Adipose tissue (tissue), 3 donors: ENCODE data around the gene PDZRN4. TPM values are rescaled to one million over a fixed set of nuclear protein-coding genes. Genes with fewer than 3 reads are reported as not detected.

ENCODE experiments used
- H3K27ac ChIP-seq: one replicate; pipeline ENCODE4 v1.5.1; 2013; ENCODE audit warnings: low read depth, low read length
- WGBS, 3 donors: extraction: QIAGEN DNeasy Blood & Tissue Kit; methylation state at CpG; one replicate each; pipeline ENCODE4 v1.1.7; 2013; 5-methylcytosine and 5-hydroxymethylcytosine counted together
- polyA plus RNA-seq, 3 donors: library from polyadenylated mRNA; stranded (reverse); fragments of 200-250 nt; gene quantifications; one replicate each; pipeline ENCODE4 v1.2.3, GENCODE V29; 2013
- donor health status: healthy with polysubstance abuse.
- donor health status: Bipolar disorder and iron deficiency.
- donor health status: healthy.

Gene PDZRN4
- polyA plus RNA-seq, 3 donors, result 0.03 to 1.2 (median 0.42) TPM

DNA sequence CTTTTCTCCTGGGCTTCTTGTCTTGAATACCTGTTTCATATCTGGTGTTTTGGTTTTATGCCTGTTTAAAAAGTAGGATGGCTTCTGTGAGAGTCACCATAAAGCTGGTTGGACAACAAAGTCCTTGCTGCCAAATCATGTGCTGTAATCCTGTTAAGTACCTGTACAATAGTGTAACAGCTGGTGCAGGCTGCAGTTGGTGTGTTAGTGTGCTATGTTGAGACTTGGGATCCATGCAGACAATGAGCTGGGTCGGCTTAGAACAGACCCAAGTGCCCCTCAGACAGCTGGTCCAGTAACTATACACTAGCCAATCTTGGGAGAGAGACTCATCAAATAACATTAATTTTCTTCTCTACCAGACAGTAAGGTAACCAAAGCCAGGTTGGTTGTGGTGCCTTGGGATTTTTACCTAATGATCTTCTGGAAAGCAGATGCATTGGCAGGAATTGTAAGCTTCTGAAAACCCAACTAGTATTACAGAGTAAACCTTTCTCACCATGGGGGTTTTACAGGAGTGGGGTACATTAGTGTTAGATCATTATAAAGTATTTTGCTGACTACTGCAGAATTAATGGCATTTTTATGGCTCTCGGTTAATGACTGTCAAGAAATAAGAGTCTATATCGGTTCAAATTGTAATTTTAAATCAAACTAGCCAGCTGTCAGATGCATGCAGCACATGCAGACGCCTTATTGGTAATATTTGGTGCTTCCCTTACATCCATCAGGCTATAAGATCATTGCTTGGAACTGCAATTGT lies 231.2 kb downstream of the PDZRN4 start:
- WGBS, 3 donors, result 65 to 90% (median 88%) methylated on average over 4 of the region's 4 CpGs
- H3K27ac ChIP-seq, result no peak overlapping the region

DNA sequence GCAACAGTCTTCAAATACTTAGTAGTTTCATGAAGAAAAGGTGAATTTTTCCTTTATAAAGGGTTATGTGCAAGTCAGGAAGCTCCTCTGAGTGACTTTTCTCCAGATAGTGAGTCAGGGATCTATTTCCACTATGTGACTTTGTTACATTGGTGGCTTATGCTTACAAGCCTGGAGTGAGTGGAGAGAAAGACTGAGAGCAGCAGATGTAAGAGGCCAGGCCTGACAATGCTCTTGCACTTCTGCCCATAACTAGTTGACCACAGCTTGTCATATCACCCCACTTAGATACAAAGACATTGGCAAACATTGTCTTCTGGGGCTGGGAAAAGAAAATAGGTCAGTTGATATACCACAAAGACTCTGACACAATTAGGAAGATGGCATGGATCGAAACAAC lies 236.5 kb downstream of the PDZRN4 start:
- 89 to 93% (median 90%) methylated on average over 1 of the region's 1 CpG for WGBS, 3 donors
- no peak overlapping the region for H3K27ac ChIP-seq

DNA sequence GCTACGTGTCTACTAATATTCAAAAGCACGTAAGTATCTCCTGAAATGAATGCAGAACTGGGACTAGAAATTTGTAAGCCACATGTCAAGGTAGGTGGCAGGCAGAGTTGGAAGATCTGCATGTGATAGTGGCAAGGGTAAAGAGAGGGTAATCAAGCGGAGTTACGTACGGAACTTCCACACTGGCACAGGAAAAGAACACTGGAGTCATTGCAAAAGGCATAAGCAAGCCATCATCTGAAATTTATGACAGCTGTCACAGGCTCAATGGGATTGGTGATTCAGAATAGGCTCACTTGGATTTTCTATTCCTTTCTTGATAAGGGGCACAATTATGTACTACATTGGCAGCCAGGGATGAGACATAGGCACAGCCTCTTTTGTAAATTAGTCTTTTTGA lies 245.3 kb downstream of the PDZRN4 start:
- 83 to 96% (median 93%) methylated on average over 5 of the region's 5 CpGs for WGBS, 3 donors
- H3K27ac ChIP-seq, result no peak overlapping the region

DNA sequence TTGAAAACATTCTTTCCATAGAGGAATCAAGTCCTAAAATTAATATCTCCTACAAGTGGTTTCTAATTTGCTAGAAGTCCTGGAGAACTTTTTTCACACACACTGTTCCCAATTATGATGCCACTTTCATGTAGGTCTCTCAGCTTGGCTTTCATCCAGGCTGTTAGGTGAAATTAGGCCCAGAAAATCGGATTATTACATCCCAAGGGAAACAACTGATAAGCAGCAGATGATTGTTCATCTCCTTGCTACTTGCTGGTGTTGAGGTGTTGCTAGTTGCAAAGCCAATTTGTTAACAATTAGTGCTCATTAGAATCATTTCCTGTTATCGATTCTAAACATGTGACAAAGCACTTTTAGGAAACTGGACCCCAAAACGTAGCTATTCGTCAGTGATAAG lies 248.0 kb downstream of the PDZRN4 start:
- 45 to 62% (median 60%) methylated on average over 4 of the region's 4 CpGs for WGBS, 3 donors
- H3K27ac ChIP-seq, result no peak overlapping the region

DNA sequence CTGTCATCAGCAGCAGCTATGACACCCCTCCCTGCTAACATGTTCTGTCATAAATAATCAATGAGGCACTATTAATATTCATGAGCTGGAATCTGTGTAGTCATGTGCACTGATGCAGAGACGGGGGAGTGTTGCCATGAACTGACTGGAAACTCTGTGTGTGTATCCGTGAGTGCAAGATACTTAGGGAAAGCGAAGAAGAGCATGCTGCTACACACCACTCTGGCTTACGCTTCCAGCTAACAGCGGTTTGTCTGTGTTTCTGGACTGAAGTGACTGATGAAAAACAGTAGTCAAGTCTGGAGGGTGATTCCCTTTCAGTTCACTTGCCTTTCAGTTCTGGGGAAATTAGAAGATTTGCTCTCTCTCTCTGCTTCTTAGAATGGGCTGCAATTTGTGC lies 249.4 kb downstream of the PDZRN4 start:
- WGBS, 3 donors, result 68 to 75% (median 69%) methylated on average over 5 of the region's 5 CpGs
- H3K27ac ChIP-seq, result no peak overlapping the region

DNA sequence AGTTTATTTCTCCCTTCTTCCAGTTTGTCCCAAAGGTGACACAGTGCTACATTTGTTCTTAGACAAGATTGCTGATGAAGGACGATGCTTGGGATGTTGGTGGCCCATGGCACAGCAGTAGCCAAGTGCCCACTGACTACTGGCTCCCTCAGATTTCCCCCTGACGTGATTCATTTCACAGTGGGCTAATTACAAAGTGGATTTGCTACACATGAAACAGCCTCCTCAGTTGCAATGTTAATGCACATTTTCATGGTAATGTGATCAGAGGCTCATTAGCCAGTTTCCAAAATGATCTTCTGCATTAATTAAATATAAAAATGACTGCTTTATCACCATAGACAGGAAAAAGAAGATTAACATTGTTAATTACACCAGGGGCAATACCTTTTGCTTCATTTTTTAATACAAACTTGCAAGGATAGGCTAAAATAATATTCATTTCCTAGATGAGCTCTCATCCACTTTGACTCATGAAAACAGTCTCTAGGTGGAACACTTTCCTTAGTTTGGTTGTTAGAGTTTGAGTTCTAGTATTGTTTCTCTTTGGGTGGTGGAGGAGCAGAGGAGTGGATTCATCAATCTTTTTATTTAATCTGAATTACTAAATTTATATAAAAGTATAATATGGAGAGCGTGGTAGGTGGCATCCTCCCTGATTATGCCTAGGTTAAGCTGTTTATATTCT lies 250.9 kb downstream of the PDZRN4 start:
- no peak overlapping the region for H3K27ac ChIP-seq
- whole genome bisulfite sequencing, 3 donors, result 63 to 87% (median 79%) methylated on average over 3 of the region's 3 CpGs

DNA sequence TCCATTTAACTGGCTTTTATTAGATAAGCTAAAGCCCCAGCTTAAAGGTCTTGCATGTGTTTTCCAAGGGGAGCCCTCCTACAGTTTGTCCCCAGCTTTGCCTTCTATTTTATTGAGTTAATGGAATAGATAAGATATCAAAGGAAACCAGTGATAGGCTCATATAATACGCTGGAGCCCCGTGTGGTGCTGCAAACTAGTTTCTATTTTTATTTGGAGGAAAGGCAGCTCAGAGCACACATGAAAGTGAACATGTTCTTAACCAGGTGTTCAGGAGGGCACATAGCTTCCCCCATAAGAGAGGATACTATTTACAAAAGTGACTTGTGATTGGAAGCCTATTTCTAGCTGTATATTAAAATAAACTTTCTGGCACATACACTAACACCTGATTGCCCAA lies 251.7 kb downstream of the PDZRN4 start:
- WGBS, 3 donors, result 16 to 41% (median 29%) methylated on average over 2 of the region's 2 CpGs
- no peak overlapping the region for H3K27ac ChIP-seq

DNA sequence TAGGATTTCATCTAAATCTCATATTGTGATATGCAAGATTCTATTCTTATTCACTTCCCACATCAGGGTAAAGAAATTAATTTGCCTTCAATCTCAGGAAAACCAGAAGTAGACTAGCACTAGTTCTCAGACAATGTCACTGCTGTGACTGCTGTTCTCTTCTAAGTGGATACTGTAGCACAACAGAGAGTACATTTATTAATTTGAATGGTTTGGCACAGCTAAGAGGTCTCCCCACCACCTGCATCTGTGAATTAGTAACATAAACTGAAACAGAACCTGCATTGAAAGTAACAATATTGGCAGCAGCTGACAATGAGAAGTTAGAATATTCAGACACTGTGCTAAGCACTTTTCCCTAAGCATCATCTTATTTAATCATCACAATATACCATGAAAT lies 253.1 kb downstream of the PDZRN4 start:
- H3K27ac ChIP-seq, result no peak overlapping the region

DNA sequence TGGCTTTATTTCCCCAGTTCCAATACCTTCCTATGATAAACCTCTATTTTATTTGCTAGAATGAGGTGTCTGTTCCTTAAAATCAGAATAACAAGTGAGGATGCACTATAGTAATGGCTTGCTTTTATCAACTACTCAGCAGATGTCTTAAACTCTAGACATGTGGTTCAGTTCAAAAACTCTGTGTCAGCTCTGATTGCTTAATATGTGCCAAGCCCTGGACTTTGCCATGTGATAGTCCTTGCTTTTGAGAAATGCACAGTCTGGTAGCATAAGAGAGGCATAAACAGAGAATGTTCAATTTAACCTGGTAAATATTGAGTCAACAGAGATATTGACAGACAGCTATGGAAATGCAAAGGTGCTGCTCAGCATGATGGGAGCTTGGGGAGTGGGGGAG lies 254.8 kb downstream of the PDZRN4 start:
- no peak overlapping the region for H3K27ac ChIP-seq

DNA sequence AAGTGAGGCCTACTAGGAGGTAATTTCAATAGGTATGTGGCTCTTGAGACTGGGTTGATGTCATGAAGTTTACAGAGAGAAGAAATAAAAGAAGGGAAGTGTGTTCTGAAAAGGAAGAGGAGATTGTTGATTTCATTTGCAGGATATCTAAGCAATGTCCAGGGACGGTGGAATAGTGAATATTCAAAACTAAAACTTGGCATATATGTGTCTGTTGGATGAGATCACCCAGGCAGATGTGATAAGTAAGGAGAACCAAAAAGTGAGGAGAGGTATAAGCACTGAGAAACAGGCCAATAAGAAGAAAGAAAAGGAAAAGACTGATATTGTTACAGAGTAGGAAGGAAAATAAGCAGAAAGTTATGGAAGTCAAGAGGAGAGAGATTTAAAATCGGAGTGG lies 255.6 kb downstream of the PDZRN4 start:
- no peak overlapping the region for H3K27ac ChIP-seq
- 34 to 38% (median 35%) methylated on average over 2 of the region's 2 CpGs for WGBS, 3 donors

DNA sequence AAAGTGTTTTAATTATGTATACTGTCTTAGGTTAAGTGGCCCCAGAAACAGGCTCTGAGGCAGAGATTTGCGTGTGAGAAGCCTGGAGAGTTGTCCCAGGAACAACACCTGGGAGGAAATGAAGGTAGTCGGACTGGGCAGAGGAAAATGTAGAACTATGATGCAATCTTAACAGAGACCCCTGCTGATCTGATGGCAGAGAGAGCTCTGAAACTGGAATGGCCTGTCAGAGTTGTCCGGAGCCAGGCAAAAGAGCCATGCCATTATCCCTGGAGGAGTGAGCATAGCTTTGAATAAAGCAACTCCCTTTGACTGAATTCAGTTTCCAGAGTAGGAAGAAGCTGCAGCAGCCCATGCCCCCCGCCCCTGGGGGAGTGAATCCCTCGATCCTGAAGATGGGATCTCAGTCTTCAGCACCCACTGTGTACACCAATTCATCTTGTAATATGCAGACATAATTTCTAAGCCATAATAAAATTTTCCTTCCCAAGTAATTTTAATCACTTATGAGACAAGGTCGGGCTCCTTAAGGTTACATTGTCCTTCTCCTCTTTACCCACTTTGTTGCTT lies 264.8 kb downstream of the PDZRN4 start:
- 44 to 66% (median 60%) methylated on average over 6 of the region's 6 CpGs for WGBS, 3 donors
- no peak overlapping the region for H3K27ac ChIP-seq

DNA sequence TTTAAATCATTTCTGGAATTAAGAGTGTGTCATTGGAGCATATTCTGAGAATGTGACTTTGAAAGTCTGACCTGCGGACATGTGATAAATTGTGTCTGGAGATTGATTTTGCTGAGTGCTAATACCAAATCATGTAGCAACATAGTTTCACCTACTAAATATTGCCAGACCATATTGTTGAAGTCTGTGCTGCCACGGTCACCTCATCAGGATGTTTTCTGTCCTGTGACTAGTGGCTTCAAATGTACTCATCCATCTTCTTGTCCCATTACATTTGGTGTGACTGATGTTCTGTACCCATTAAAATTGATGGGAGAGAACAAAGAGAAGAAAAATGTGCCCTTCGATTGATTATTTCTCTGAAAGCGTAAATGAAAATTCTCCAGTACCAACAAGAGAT lies 265.3 kb downstream of the PDZRN4 start:
- 67 to 97% (median 94%) methylated on average over 4 of the region's 4 CpGs for WGBS, 3 donors
- no peak overlapping the region for H3K27ac ChIP-seq

DNA sequence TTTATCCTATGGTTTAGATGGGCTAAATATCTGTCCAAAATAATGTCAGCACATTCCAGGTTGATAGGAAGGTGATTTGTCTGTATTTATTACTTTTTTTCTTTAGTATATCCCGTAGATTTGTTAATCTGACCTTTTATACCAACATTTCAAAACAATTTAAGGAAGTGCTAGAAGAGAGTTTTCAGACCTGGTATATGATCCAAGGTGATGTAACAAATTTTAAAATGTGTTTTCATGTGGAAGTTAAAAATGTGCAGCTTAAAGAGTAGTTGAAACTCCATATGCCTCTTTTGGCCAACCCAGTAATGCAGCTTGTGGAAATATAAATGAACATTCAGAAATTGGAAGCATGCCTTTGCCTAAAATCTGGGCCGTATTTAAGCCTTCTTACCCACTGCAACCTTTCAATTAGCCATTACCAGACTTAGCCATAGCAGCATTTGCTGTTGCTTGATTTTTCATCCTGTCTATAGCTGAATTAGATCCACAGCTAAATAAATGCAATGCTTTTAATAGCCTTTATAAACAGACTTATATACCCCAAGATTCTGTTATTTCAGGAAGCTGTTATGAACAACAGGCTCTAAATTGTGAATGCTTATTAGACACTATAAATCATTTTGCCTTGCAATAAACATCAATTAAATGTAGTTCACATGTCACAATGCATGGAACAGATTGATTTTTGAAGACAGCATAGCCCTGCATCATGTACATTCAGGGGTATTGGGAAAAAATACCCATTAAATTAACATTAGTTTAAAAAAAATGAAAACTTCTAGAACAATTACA lies 271.2 kb downstream of the PDZRN4 start:
- WGBS, 3 donors, result 54 to 69% (median 63%) methylated on average over 2 of the region's 2 CpGs
- H3K27ac ChIP-seq, result no peak overlapping the region

DNA sequence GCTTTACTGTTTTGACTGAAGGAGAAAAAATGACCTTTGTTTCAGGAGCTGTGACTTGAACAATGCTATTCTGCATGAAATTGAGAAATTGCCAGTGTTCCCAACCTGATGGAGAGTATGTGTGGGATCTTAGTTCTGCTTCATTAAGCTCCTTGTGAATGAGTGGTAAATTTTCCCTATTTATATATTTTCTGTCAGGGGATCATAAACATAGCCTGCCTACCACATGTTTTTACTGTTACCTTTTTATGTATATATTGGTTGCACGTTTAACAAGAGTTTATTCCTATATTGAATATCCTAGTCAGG lies 271.7 kb downstream of the PDZRN4 start:
- H3K27ac ChIP-seq, result no peak overlapping the region
- 63 to 86% (median 83%) methylated on average over 1 of the region's 1 CpG for WGBS, 3 donors

DNA sequence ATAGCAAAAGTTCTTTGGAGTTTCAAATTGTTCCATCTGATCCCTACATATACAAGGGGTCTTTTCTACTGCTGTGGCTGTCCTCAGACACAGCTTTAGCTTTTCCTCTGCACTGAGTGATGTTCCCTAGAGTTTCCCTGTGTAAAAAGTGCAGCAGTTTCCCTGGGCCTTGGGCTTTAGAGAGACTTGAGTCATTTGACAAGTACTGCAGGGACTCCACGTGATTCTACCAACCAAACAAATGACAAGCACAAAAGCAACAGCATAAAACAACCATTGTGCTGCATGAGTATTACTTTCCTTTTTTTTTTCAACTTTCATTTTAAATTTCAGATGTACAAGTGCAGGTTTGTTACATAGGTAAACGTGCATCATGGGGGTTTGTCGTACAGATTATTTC lies 272.8 kb downstream of the PDZRN4 start:
- 56 to 89% (median 85%) methylated on average over 3 of the region's 3 CpGs for WGBS, 3 donors
- H3K27ac ChIP-seq, result no peak overlapping the region

DNA sequence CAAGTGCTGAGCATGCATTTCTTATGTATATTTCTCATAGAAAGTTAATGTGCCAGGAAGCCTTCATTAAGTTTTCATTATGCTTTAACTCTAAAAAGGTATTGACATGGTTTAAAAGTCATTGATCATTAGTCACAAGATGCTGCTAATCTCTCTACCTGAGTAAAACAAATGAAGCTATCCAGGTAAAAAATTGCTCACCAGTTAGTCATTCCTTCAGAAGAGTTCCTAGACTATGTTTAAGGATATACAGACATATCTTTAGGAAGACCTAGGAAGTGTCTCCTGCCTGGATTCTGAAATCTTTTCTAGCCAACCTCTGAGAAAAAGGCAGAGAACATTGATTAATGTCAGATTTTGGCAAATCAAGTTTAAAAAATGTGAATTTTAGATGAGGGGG lies 274.2 kb downstream of the PDZRN4 start:
- H3K27ac ChIP-seq, result no peak overlapping the region

DNA sequence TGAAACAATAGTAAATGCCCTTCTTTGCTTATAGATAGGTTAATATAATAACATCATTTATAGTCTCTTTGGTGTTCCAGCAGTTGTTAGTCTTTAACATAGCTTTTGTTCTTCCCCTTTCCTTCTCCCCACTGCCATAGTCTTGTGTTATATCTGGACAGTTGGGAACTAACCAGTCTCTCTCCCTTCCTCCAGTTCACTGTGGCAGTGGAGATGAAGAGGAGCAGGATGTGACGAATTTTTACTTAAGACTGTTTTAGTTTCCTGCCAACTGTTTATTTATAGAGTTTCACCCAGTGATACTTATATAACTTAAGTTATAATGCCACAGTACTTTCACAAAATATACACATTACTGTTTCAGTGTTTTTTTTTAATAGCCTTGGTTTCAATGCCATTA lies 277.4 kb downstream of the PDZRN4 start:
- 24 to 48% (median 29%) methylated on average over 1 of the region's 1 CpG for WGBS, 3 donors
- H3K27ac ChIP-seq, result no peak overlapping the region

DNA sequence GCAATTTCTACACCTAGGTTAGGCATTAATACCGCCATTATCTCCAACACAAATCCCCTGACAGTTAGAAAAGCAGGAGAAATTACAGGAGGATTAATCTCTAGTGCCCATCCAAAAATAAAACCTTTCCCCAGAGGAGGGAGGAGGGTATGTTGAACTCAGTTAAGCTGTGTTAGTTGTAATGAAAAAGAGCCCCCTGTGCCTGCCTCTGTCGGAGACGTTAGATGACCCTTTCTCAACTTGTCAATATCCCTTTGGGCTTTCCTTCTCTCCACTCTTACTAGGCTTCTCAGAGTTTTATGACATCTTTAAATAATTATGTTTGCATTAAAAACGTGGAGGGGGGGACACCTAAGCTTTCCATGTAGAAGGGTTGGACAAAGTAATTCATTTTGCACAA lies 278.2 kb downstream of the PDZRN4 start:
- H3K27ac ChIP-seq, result no peak overlapping the region
- 45 to 80% (median 79%) methylated on average over 4 of the region's 4 CpGs for WGBS, 3 donors

DNA sequence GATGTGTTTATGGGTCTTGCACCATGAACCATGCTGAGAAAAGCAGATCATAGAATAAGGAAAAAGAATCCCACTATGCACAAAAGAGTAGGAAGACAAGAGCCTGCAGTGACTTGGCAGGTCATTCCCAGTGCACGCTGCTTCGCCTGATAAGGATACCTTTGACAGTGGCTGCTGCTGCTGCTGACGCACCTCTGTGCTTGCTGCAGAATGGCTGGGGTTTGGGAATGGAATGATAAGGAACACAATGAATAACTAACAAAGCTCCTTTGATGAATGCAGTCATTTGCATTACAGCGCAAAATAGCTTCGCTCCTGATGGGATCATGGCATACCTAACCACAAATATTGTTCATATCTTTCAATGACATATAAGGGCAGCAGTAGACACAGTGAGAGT lies 278.7 kb downstream of the PDZRN4 start:
- WGBS, 3 donors, result 26 to 92% (median 92%) methylated on average over 5 of the region's 5 CpGs
- H3K27ac ChIP-seq, result no peak overlapping the region
